Measurements from ENCODE around the gene ADK. TPM values are rescaled to one million over a fixed set of nuclear protein-coding genes. Genes with fewer than 3 reads are reported as not detected.

Gene ADK
- total and polyA plus RNA-seq, 2 of the 4 experiments (the other 2 are of a cell fraction) = 30.6 to 40.9 TPM

DNA sequence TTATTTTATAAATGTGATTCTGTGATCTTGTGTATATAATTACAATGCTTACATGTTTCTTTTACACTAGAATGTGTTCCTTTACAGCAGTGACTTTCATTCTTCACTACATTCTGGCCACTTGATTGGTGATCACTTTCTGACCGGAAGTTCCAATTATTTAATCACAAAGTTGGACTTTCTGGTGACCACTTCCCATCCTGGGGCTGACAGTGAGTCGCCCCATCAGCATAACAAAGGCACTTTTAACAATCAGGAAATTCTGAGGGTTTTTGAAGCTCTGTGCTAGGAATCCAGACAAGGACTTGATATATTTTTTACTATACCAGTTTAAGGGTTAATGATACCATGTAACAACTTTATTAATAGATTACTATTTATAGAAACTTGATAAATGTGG, 393.1 kb downstream of the ADK start:
- peak; percentile 34 for DNase-seq
- Histone ChIP-seq H2AFZ (replicated peaks; ENCODE audit: low read length, poor library complexity) (no peak overlapping the region), H3K9me1 (ENCODE audit: insufficient read depth, low read length) (no peaks in the 10 kb centered on the region), H3K4me3 (ENCODE audit: insufficient read depth, low read depth, low read length) (no peak overlapping the region), H2BK20ac (ENCODE audit: low read depth, low read length) (no peak overlapping the region), H2BK120ac (ENCODE audit: low read depth, low read length) (no peak overlapping the region), H3K18ac (ENCODE audit: low read depth, low read length) (peak overlapping the region; percentile 42; the same call in 1 of the 2 replicates), H3K9ac (ENCODE audit: low read depth, low read length) (no peak overlapping the region), H3K9me3 (ENCODE audit: control insufficient read depth, insufficient read depth, low read length) (no peaks in the 10 kb centered on the region), H3K4me1 (ENCODE audit: control insufficient read depth, insufficient read depth, low read length) (peaks cover 7% of the 10 kb centered on the region; the same call in 1 of the 2 replicates), H4K8ac (ENCODE audit: low read depth in 2 of 2, low read length in 2 of 2) (peak overlapping the region in 1 of 2 experiments; percentile 37; a peak in 1 of 4 replicates), H3K4me2 (ENCODE audit: low read depth, low read length) (peak overlapping the region; percentile 10; the same call in 1 of the 2 replicates), H3K36me3 (ENCODE audit: control insufficient read depth, insufficient read depth, low read length) (no peaks in the 10 kb centered on the region), H2AK9ac (replicated peaks; ENCODE audit: low read depth, low read length, poor library complexity) (no peak overlapping the region), H3K14ac (replicated peaks; ENCODE audit: low read depth, low read length) (no peak overlapping the region), H3K56ac (ENCODE audit: extremely low read depth, insufficient read depth, low read length) (no peak overlapping the region), H3K23ac (ENCODE audit: low read depth, low read length) (no peak overlapping the region), H4K91ac (ENCODE audit: insufficient read depth, low read depth, low read length) (no peak overlapping the region), H2BK15ac (ENCODE audit: low read depth, low read length) (no peak overlapping the region), H3K27ac (ENCODE audit: insufficient read depth, low read length) (peak overlapping the region; percentile 82; the same call in 1 of the 2 replicates), H2AK5ac (ENCODE audit: low read depth, low read length) (no peak overlapping the region), H4K20me1 (ENCODE audit: insufficient read depth, low read length) (no peaks in the 10 kb centered on the region), H3K27me3 (ENCODE audit: control insufficient read depth, insufficient read depth, low read length) (no peaks in the 10 kb centered on the region), H2BK5ac (ENCODE audit: low read depth, low read length, poor library complexity, severe bottlenecking) (peak overlapping the region; percentile 59), H3K4ac (ENCODE audit: low read depth, low read length) (no peak overlapping the region), H3K79me1 (ENCODE audit: low read depth in 1 of 2, low read length in 2 of 2) (no peaks in the 10 kb centered on the region), H4K5ac (ENCODE audit: low read depth, low read length) (peak overlapping the region; percentile 87)
- dilution Hi-C loops (cut with HindIII; ENCODE audit: low sequenced_read_pairs, unreplicated experiment) = no loop called here
- TF ChIP-seq RAD21 (IDR thresholded peaks at IDR 0.05; ENCODE audit: low read length) (no peak), SMC3 (IDR thresholded peaks at IDR 0.05; ENCODE audit: low read depth, low read length) (no peak), RFX5 (IDR thresholded peaks at IDR 0.05; ENCODE audit: low read depth, low read length) (no peak), CHD1 (IDR thresholded peaks at IDR 0.05; ENCODE audit: low read depth, low read length) (no peak), NFE2L2 (IDR thresholded peaks at IDR 0.05; ENCODE audit: low read depth, low read length) (no peak), MXI1 (IDR thresholded peaks at IDR 0.05; ENCODE audit: borderline replicate concordance, low read depth, low read length) (no peak), FOS (IDR thresholded peaks at IDR 0.05; ENCODE audit: low read depth, low read length) (no peak), POLR2A (IDR thresholded peaks at IDR 0.05; ENCODE audit: low read depth, low read length) (no peak), RCOR1 (IDR thresholded peaks at IDR 0.05; ENCODE audit: insufficient replicate concordance, low read length) (no peak), BHLHE40 (IDR thresholded peaks at IDR 0.05; ENCODE audit: low read depth, low read length) (no peak), CEBPB (IDR thresholded peaks at IDR 0.05; ENCODE audit: low read depth, low read length) (no peak), MAFK (IDR thresholded peaks at IDR 0.05; ENCODE audit: low read depth, low read length) (no peak), MAZ (IDR thresholded peaks at IDR 0.05; ENCODE audit: borderline replicate concordance, low read depth, low read length) (no peak)
- TF ChIP-seq, protein P1, sequence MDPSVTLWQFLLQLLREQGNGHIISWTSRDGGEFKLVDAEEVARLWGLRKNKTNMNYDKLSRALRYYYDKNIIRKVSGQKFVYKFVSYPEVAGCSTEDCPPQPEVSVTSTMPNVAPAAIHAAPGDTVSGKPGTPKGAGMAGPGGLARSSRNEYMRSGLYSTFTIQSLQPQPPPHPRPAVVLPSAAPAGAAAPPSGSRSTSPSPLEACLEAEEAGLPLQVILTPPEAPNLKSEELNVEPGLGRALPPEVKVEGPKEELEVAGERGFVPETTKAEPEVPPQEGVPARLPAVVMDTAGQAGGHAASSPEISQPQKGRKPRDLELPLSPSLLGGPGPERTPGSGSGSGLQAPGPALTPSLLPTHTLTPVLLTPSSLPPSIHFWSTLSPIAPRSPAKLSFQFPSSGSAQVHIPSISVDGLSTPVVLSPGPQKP (IDR thresholded peaks at IDR 0.05; ENCODE audit: borderline replicate concordance, low read depth, low read length) = no peak
- TF ChIP-seq, protein P2, sequence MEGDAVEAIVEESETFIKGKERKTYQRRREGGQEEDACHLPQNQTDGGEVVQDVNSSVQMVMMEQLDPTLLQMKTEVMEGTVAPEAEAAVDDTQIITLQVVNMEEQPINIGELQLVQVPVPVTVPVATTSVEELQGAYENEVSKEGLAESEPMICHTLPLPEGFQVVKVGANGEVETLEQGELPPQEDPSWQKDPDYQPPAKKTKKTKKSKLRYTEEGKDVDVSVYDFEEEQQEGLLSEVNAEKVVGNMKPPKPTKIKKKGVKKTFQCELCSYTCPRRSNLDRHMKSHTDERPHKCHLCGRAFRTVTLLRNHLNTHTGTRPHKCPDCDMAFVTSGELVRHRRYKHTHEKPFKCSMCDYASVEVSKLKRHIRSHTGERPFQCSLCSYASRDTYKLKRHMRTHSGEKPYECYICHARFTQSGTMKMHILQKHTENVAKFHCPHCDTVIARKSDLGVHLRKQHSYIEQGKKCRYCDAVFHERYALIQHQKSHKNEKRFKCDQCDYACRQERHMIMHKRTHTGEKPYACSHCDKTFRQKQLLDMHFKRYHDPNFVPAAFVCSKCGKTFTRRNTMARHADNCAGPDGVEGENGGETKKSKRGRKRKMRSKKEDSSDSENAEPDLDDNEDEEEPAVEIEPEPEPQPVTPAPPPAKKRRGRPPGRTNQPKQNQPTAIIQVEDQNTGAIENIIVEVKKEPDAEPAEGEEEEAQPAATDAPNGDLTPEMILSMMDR (conservative IDR thresholded peaks at IDR 0.05; ENCODE audit: low read depth, low read length) = no peak
- TF ChIP-seq, protein P3, sequence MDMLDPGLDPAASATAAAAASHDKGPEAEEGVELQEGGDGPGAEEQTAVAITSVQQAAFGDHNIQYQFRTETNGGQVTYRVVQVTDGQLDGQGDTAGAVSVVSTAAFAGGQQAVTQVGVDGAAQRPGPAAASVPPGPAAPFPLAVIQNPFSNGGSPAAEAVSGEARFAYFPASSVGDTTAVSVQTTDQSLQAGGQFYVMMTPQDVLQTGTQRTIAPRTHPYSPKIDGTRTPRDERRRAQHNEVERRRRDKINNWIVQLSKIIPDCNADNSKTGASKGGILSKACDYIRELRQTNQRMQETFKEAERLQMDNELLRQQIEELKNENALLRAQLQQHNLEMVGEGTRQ (IDR thresholded peaks at IDR 0.05; ENCODE audit: low read depth, low read length) = no peak
- ChIA-PET POLR2A (ENCODE audit: unreplicated experiment) (no interaction called here), CTCF (no interaction called here)
- intact Hi-C loops (cut with micrococcal nuclease) = loop anchor here (5.0 to 10.0 kb wide), 2 partner anchors 112 to 371 kb away; no protein-coding TSS in a partner anchor
- ATAC-seq (ENCODE audit: low read depth) = no peak
- in situ Hi-C loops (cut with MboI; ENCODE audit: low sequenced_read_pairs) = no loop called here
- BruUV-seq (replicated peaks) = no TSS peak
- no CpG with 5 or more reads among the region's 2 CpGs for whole genome bisulfite sequencing, 2 experiments (ENCODE audit: extremely low coverage in 2 of 2, insufficient read length in 1 of 2)

Data from IMR-90 (cell line).